Fibroblast of mammary gland (primary cell): ENCODE data around the gene TOX2.
A peak's percentile ranks its signal among the peaks of the same experiment; 100 is the strongest.

Source experiments
- DNase-seq: peaks from one replicate; pipeline ENCODE4 v3.0.0-alpha.2; 2010; ENCODE audit warnings: low read depth
- H3K4me3 ChIP-seq: 2 replicates; pipeline ENCODE4 v1.5.1; 2011; ENCODE audit warnings: low read depth, mild to moderate bottlenecking, low read length, moderate library complexity; ENCODE audit not compliant: control insufficient read depth
- CTCF ChIP-seq: conservative IDR thresholded peaks from 2 replicates; pipeline ENCODE4 v1.5.1; 2011; ENCODE audit warnings: low read depth, low read length, inconsistent platforms; ENCODE audit not compliant: control insufficient read depth, insufficient read depth

The TOX2 gene

GRCh38 chr20:44095831-44096230, 181.2 kb downstream of the TOX2 start:
- DNase-seq: no peak
- H3K4me3 ChIP-seq: no peak overlapping the region
- no peak for TF ChIP-seq CTCF

GRCh38 chr20:44097521-44098255, 183.0 kb downstream of the TOX2 start:
- no peak for TF ChIP-seq CTCF
- H3K4me3 ChIP-seq: no peak overlapping the region
- no peak for DNase-seq

GRCh38 chr20:44098256-44098630, 183.6 kb downstream of the TOX2 start:
- H3K4me3 ChIP-seq: no peak overlapping the region
- no peak for TF ChIP-seq CTCF
- no peak for DNase-seq

GRCh38 chr20:44098657-44099056, 184.0 kb downstream of the TOX2 start:
- no peak for TF ChIP-seq CTCF
- H3K4me3 ChIP-seq: no peak overlapping the region
- DNase-seq: no peak

DNA sequence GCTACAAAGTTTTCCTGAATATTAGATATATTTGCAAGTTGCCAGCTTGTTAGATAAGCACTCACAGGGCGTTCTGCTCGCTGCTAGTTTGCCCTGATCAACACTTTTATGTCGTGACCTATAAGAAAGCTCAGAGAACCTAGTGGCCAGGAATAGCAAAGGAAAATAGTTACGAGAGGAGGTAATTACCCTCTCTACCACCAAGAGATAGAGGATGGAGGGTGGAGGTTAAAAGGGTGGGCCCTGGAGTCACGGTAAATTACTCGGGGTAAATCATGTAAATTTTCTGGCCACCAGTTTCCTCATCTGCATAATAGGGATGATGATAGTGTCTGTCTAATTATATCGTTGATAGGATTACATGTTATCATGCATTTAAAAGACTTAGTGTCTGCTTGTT, 185.2 kb downstream of the TOX2 start:
- DNase-seq: no peak
- H3K4me3 ChIP-seq: no peak overlapping the region
- TF ChIP-seq CTCF: no peak

DNA sequence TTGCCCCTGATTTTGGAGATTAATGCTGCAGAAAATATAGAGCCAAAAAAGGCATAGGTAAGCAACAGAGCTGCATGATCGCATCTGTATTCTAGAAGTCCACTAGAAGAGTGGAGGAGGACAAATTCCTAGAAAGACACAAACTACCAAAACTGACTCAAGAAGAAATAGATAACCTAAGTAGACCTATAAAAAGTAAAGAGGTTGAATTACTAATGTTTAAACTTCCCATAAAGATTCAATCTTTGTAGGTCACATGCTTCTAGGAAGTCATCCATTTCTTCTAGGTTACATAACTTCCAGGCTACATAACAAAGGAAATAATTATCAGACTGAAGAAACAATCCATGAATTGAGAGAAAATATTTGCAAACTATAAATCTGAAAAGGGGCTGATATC, 187.9 kb downstream of the TOX2 start:
- no peak for DNase-seq
- TF ChIP-seq CTCF: no peak
- no peak overlapping the region for H3K4me3 ChIP-seq

DNA sequence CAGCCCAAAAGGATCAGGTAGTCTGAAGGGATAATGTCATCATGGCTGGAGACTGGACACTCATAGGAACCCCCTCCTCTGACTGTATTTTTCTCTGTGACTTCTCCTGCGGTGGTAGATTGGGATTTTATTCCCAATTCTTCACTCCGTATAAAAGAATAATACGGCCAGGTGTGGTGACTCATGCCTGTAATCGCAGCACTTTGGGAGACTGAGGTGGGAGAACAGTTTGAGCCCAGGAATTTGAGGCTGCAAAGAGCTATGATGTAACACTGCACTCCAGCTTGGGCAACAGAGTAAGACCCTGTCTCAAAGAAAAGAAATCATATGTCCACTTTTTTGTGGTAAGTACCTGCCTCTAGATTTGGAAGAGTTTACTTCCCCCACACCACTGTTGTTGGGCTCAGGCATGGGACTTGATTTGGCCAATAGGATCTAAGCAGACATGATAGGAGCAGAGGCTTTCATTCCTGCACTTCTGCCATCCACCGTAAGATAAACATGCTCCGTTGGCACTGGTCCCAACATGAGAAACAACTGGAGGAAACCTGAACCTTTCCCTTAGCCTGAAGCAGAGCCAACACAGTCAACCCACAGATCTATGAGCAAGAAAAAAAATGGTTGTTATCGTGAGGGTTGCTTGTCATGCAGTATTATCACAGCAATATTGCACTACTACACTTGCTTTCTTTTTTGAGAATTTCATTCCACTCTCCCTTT, 190.3 kb downstream of the TOX2 start:
- no peak overlapping the region for H3K4me3 ChIP-seq
- peak; percentile 79 for DNase-seq
- no peak for TF ChIP-seq CTCF
